Cardiac septum (tissue), 1 donor: ENCODE results near the gene KRT74. TPM values are rescaled to one million over a fixed set of nuclear protein-coding genes. Genes with fewer than 3 reads are reported as not detected.

Source experiments
- DNase-seq: peaks from one replicate; pipeline ENCODE4 v3.0.0-alpha.2; 2020; ENCODE audit warnings: low spot score
- intact Hi-C: fragments of 100-400 bp; cut with DNase I; formaldehyde crosslinking; loops from one replicate; pipeline ENCODE4 v1.14.0; 2022
- total RNA-seq: library from RNA; stranded (reverse); fragmentation: NEBNext Ultra II Directional; extraction: Animal tissue kit (Norgen Biotek cat#: 25700); gene quantifications from one replicate; pipeline ENCODE4 v1.2.1, GENCODE V29; 2021
- donor health status: DM: no; HTN: no; CAD: no.

The KRT74 gene
- total RNA-seq, 1 donor from 2014 or later: not detected

- peak; percentile 60 for DNase-seq
- intact Hi-C loops: no loop called here
Observed at GRCh38 chr12:52527121-52527800, 46.4 kb downstream of the KRT74 start.

DNA sequence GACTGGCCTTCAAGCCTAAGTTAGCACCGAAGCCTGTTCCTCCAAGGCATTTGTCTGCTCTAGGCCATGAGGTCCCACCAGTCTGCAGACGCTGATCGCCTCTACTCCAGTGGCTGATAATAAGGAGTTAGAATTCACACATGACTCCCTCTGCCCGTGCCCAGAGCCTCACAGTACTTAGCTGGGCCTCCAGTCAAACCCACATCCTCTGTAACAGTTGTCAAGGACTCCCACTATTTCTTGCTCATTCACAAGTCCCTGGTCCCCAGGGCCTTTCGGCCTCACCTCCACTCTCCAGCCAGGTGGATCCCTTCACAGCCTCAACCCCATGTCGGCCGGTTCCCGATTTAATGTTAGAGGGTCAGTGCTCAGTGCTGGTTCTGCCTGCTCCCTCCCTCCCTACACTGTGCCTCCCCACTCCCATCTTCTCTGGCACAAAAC lies 47.1 kb downstream of the KRT74 start:
- peak; percentile 72 for DNase-seq
- intact Hi-C loops: no loop called here

GRCh38 chr12:52525661-52526499 lies 47.8 kb downstream of the KRT74 start:
- peak; percentile 70 for DNase-seq
- intact Hi-C loops: no loop called here

DNA sequence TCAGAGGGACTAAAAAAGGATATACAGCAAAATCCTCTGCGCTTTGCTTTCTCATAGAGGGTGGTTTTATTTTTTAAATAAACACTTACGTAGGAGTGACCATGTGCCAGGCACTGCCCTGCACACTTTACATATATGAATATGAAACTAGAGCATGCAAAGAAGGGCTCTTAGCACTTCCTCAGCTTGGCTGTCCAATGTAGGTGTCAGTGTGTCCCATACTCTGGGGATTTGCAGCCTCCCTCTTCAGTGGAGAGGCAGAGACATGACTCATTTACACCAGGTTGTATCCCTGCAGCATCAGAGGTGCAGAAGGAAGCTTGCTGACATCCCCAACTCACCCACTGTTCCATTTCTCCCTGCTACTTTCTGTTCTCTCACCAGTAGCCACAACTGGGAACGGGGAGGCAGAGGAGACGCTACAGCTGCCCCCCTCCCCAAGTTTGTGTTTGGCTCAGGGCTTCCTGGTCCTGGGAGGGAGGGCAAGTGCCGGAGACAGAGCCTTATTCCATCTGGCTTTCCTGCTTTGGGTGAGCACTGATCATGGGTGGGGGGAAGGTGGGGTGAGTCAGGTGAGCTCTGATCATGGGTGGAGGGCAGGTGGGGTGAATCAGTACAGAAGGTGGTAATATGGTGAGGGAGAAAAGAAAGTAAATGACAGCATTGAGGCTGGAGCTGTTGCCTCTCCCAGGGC lies 48.6 kb downstream of the KRT74 start:
- peak; percentile 55 for DNase-seq
- intact Hi-C loops: no loop called here

- peak; percentile 66 for DNase-seq
- intact Hi-C loops: no loop called here
Observed at GRCh38 chr12:52524241-52524897, 49.3 kb downstream of the KRT74 start.

GRCh38 chr12:52523824-52524223 lies 49.8 kb downstream of the KRT74 start:
- intact Hi-C loops: no loop called here
- peak; percentile 31 for DNase-seq

DNA sequence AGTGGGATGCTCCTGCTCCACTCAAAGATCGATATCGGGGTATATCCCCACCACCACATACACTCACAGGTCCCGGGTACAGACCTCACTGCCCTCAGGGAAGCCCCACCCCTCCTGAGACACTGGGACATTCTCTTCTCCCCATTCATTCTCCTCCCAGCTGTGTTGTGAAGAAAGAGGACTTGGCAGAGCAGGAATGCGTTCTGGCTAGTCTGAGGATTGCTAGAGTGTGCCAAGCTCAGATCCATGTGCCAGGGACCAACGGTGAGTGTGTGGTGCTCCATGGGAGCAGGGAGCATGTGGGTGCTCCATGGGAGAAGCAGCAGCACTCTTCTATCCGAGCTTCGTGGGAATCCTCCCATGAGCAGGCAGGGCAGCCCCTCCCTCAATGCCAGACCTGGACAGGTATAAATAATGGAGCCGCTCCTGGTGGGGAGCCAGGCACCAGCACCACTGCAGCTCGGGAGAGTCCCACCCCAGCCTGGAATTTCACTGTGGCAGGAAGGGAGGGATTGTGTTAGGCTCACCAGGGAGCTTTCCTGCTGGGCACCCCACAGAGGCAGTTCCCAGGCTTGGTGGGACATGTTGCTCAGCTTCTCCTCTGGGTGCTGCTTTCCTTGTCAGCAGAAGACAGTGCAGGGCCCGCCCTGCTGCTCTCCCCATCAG lies 51.2 kb downstream of the KRT74 start:
- intact Hi-C loops: no loop called here

DNA sequence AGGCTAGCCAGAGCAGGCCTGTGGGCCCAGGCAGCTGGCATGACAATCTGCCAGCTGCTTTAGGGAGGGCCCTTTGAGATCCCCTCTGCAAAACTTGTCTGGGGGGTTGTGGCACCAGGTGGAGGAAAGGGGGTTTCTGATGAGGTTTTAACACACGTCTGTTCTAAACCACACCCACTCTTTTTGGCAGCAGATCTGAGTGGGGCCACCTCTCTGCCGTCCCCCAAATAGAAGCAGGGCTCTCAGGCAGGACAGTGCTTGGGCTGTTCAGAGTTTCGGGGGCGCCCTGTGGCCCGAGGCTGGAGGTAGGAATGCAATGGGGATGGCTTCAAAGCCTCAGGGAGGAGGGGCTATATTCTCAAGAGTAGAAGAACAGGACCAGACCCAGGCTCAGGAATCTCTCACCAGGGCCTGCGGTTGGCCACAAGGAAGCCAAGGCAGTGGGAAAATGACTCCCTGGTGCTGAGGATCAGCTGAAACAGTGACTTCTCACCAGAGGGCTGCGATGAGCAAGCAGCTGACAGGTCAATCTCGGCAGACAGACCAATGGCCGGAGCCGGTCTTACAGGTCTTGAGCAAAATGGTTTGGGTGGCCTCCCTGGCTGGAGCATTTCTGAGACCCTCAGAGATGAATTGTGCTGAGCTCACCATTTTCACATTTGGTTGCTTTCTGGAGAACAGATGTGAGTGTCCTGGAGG lies 51.9 kb downstream of the KRT74 start:
- intact Hi-C loops: no loop called here
- peak; percentile 43 for DNase-seq

More for the DNA sequence above, 51.2 kb downstream of the KRT74 start:
- DNase-seq: peak; percentile 69

DNA sequence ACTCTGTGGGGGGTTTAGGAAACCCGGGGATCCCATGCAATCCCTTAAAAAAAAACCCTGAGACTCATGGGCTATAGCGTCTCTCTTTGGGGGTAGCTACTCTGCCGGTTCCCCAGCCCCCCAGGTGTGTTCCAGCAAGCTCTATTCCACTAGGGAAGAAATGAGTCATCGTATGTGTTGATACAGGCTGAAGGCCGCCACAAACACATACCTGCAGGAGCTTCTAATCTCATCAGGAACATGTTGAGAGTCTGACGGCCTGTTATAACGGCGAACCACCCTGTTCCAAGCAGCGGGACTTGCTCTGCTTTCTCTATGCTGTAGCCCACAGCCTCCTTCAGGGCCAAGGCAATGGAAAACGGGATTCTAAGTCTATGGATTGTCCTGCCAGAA lies 52.5 kb downstream of the KRT74 start:
- peak; percentile 22 for DNase-seq
- intact Hi-C loops: no loop called here

GRCh38 chr12:52519826-52520662 lies 53.6 kb downstream of the KRT74 start, which contains the start of gene KRT5:
TSS of gene KRT5 (minus strand) at chr12:52520394. CDS start at chr12:52520296, 98 bp downstream.
- peak; percentile 65 for DNase-seq
- intact Hi-C loops: no loop called here

GRCh38 chr12:52519387-52519703 lies 54.3 kb downstream of the KRT74 start:
- intact Hi-C loops: no loop called here
- no peak for DNase-seq

DNA sequence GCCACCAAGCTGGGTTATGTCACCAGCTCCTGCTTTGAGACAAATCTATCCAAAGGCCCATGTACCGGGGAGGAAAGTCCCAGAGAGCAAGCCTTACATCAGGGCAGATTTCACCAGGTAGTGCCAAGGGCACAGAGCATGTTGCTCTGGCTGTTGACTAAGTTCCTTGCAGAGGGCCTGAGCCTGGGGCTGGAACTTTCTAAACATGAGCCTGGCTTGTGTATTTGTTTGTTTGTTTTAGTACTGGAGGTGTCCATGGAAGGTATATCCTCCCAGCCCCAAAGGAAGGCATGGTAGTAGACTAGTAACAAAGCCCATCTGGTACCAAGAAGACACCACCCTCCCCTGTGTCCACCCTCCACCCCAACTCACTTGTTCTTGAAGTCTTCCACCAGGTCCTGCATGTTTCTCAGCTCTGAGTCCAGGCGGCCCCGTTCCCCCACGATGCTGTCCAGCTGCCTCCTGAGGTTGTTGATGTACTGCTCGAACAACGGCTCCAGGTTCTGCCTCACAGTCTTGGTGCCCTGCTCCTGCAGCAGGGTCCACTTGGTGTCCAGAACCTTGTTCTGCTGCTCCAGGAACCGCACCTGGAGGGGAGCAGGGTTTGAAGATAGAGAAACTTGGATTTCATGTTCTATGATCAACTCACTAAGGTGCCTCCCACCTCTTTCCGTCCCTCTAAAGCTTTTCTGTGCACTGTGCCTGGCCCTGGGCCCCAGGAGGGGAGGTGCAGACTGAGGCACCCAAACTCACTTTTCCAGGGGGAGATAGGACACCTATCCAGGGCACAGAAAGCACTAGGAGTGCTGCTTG lies 54.9 kb downstream of the KRT74 start:
- intact Hi-C loops: no loop called here
- DNase-seq: peak; percentile 59

GRCh38 chr12:52517888-52518287 lies 55.8 kb downstream of the KRT74 start:
- DNase-seq: no peak
- intact Hi-C loops: no loop called here

GRCh38 chr12:52517005-52517835 lies 56.4 kb downstream of the KRT74 start:
- DNase-seq: peak; percentile 31
- intact Hi-C loops: no loop called here

DNA sequence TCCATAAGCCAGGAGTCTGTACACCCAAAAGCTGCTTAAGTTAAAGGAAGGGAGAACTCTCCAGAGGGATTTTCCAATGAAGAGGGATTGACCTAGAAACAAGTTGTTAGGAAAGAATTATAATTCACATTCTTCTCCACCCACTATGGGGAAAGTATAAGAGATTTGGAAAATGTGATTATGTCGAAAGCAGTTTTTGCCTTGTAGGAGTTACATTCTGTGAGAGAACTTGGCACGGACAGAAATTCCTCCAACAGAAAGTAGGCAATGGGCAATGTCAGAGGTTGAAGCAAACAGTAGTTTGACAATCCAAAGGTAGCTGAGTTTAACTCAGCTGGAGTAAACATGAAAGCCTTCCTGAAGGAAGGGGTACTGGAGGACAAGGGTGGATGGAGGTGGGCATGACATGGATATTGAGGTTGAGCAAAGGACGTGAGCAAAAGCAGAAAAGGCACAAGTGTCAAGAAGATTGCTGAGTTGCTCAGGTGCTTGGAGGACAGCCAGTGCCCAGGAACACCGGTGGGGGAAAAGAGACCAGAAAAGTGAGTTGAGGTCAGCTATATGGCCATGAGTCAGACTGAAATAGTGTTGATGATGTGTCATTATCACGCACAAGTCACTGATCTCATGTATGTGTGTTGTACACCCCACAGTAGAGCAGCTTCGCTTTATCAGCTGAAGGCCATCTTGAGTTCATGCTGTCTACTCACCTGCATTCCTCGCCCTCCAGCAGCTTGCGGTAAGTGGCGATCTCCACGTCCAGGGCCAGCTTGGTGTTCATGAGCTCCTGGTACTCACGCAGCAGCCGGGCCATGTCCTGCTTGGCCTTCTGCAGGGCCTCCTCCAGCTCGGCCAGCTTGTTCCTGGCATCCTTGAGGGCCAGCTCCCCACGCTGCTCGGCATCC lies 57.5 kb downstream of the KRT74 start:
- intact Hi-C loops: no loop called here
- peak; percentile 62 for DNase-seq
